ENCODE data around the gene GABBR1. TPM values are rescaled to one million over a fixed set of nuclear protein-coding genes. Genes with fewer than 3 reads are reported as not detected.

The GABBR1 gene
- total and polyA plus RNA-seq, 4 donors = 1.1 to 4.7 (median 1.4) TPM

- Histone ChIP-seq H3K4me3 (ENCODE audit: low read depth in 1 of 3, low read length in 3 of 3) (no peak overlapping the region), H3K9me3 (ENCODE audit: control insufficient read depth in 4 of 4, low read length in 3 of 4) (no peaks in the 10 kb centered on the region), H3K4me1 (ENCODE audit: control insufficient read depth in 4 of 4, insufficient read depth in 4 of 4, low read length in 3 of 4) (no peaks in the 10 kb centered on the region), H3K27ac (ENCODE audit: low read depth in 1 of 2, low read length in 2 of 2) (no peak overlapping the region), H3K9ac (ENCODE audit: low read depth in 1 of 2, low read length in 2 of 2) (no peak overlapping the region), H3K27me3 (ENCODE audit: control insufficient read depth in 4 of 4, insufficient read depth in 4 of 4, low read length in 3 of 4) (peaks cover 0 to 6% (median 2%) of the 10 kb centered on the region in 4 donors), H3K36me3 (ENCODE audit: control insufficient read depth in 4 of 4, insufficient read depth in 3 of 4, low read depth in 1 of 4, low read length in 3 of 4) (no peaks in the 10 kb centered on the region)
- no peak for DNase-seq (ENCODE audit: low spot score)
- TF ChIP-seq ZBTB33 (IDR thresholded peaks at IDR 0.05) (no peak), YY1 (IDR thresholded peaks at IDR 0.05) (no peak), NR2F2 (IDR thresholded peaks at IDR 0.05) (no peak), HNF4A (conservative IDR thresholded peaks at IDR 0.05) (no peak), FOXA2 (IDR thresholded peaks at IDR 0.05) (no peak), RXRA (IDR thresholded peaks at IDR 0.05) (no peak), JUND (IDR thresholded peaks at IDR 0.05) (no peak), FOXA1 (IDR thresholded peaks at IDR 0.05) (no peak), TAF1 (conservative IDR thresholded peaks at IDR 0.05) (no peak), SP1 (IDR thresholded peaks at IDR 0.05) (no peak), GABPA (IDR thresholded peaks at IDR 0.05 in 1 of 2, conservative IDR thresholded peaks at IDR 0.05 in 1 of 2) (no peak), EGR1 (IDR thresholded peaks at IDR 0.05; ENCODE audit: low read depth in 2 of 2) (no peak), RAD21 (IDR thresholded peaks at IDR 0.05) (no peak), MAX (IDR thresholded peaks at IDR 0.05) (no peak)
- TF ChIP-seq, protein P1, sequence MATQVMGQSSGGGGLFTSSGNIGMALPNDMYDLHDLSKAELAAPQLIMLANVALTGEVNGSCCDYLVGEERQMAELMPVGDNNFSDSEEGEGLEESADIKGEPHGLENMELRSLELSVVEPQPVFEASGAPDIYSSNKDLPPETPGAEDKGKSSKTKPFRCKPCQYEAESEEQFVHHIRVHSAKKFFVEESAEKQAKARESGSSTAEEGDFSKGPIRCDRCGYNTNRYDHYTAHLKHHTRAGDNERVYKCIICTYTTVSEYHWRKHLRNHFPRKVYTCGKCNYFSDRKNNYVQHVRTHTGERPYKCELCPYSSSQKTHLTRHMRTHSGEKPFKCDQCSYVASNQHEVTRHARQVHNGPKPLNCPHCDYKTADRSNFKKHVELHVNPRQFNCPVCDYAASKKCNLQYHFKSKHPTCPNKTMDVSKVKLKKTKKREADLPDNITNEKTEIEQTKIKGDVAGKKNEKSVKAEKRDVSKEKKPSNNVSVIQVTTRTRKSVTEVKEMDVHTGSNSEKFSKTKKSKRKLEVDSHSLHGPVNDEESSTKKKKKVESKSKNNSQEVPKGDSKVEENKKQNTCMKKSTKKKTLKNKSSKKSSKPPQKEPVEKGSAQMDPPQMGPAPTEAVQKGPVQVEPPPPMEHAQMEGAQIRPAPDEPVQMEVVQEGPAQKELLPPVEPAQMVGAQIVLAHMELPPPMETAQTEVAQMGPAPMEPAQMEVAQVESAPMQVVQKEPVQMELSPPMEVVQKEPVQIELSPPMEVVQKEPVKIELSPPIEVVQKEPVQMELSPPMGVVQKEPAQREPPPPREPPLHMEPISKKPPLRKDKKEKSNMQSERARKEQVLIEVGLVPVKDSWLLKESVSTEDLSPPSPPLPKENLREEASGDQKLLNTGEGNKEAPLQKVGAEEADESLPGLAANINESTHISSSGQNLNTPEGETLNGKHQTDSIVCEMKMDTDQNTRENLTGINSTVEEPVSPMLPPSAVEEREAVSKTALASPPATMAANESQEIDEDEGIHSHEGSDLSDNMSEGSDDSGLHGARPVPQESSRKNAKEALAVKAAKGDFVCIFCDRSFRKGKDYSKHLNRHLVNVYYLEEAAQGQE (IDR thresholded peaks at IDR 0.05) = no peak
- TF ChIP-seq, protein P2, sequence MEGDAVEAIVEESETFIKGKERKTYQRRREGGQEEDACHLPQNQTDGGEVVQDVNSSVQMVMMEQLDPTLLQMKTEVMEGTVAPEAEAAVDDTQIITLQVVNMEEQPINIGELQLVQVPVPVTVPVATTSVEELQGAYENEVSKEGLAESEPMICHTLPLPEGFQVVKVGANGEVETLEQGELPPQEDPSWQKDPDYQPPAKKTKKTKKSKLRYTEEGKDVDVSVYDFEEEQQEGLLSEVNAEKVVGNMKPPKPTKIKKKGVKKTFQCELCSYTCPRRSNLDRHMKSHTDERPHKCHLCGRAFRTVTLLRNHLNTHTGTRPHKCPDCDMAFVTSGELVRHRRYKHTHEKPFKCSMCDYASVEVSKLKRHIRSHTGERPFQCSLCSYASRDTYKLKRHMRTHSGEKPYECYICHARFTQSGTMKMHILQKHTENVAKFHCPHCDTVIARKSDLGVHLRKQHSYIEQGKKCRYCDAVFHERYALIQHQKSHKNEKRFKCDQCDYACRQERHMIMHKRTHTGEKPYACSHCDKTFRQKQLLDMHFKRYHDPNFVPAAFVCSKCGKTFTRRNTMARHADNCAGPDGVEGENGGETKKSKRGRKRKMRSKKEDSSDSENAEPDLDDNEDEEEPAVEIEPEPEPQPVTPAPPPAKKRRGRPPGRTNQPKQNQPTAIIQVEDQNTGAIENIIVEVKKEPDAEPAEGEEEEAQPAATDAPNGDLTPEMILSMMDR (IDR thresholded peaks at IDR 0.05; ENCODE audit: low read depth, low read length, missing input control) = no peak
- TF ChIP-seq, protein P3, sequence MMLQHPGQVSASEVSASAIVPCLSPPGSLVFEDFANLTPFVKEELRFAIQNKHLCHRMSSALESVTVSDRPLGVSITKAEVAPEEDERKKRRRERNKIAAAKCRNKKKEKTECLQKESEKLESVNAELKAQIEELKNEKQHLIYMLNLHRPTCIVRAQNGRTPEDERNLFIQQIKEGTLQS (IDR thresholded peaks at IDR 0.05) = no peak
- 86% methylated on average over 4 of the region's 4 CpGs for WGBS
Observed at GRCh38 chr6:29590218-29590808, 42.7 kb downstream of the GABBR1 start.
